NB4 (cell line): Measurements from ENCODE around the gene RFPL2.

Experiments used
- MYC ChIP-seq: IDR thresholded peaks from 2 replicates; pipeline ENCODE4 v1.6.1; 2011; ENCODE audit warnings: low read depth, low read length
- POLR2A ChIP-seq: IDR thresholded peaks from 2 replicates; pipeline ENCODE4 v1.6.1; 2011; ENCODE audit warnings: mild to moderate bottlenecking; ENCODE audit not compliant: insufficient read length; ENCODE audit errors: extremely low read depth
- TF ChIP-seq, protein P1 (sequence below): IDR thresholded peaks from one replicate; pipeline ENCODE4 v1.5.1; 2012; ENCODE audit warnings: low read depth, low read length
- TF ChIP-seq, protein P2 (sequence below): IDR thresholded peaks from 2 replicates; pipeline ENCODE4 v1.6.1; 2011; ENCODE audit warnings: low read depth, low read length

DNA sequence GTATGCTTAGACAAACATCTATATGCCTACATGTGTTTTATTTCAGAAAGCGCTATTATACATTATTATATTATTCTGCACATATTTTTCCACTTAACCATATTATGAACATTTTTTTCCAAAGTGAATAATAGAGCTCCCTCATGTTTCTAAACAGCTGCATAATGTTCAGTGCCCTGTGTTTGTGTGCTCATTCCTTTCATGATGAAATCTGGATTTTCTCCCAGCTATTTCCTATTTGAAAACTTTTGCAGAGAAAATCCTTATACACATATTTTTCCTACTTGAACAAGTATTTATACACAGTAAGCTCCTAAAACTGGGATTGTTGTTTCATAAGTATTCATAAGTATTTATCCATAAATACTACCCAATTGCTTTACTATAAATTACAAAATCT lies 18.1 kb upstream of the RFPL2 start:
- TF ChIP-seq, protein P1, sequence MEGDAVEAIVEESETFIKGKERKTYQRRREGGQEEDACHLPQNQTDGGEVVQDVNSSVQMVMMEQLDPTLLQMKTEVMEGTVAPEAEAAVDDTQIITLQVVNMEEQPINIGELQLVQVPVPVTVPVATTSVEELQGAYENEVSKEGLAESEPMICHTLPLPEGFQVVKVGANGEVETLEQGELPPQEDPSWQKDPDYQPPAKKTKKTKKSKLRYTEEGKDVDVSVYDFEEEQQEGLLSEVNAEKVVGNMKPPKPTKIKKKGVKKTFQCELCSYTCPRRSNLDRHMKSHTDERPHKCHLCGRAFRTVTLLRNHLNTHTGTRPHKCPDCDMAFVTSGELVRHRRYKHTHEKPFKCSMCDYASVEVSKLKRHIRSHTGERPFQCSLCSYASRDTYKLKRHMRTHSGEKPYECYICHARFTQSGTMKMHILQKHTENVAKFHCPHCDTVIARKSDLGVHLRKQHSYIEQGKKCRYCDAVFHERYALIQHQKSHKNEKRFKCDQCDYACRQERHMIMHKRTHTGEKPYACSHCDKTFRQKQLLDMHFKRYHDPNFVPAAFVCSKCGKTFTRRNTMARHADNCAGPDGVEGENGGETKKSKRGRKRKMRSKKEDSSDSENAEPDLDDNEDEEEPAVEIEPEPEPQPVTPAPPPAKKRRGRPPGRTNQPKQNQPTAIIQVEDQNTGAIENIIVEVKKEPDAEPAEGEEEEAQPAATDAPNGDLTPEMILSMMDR, result no peak
- no peak for TF ChIP-seq POLR2A
- no peak for TF ChIP-seq MYC
- TF ChIP-seq, protein P2, sequence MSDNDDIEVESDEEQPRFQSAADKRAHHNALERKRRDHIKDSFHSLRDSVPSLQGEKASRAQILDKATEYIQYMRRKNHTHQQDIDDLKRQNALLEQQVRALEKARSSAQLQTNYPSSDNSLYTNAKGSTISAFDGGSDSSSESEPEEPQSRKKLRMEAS, result no peak
